LNCaP clone FGC (cell line): ENCODE results near the gene IRX2.

Experiments used
- DNase-seq: peaks from one replicate; pipeline ENCODE4 v3.0.0-alpha.2; 2011; ENCODE audit warnings: low read depth
- H3K4me3 ChIP-seq: 2 replicates; pipeline ENCODE4 v1.5.1; 2011; ENCODE audit warnings: mild to moderate bottlenecking, low read depth, low read length, control low read depth
- TF ChIP-seq, protein P1 (sequence below): IDR thresholded peaks from 2 replicates; pipeline ENCODE4 v1.5.1; 2012; ENCODE audit warnings: mild to moderate bottlenecking; ENCODE audit not compliant: control insufficient read depth, insufficient read depth; ENCODE audit errors: extremely low read depth

Gene IRX2

DNA sequence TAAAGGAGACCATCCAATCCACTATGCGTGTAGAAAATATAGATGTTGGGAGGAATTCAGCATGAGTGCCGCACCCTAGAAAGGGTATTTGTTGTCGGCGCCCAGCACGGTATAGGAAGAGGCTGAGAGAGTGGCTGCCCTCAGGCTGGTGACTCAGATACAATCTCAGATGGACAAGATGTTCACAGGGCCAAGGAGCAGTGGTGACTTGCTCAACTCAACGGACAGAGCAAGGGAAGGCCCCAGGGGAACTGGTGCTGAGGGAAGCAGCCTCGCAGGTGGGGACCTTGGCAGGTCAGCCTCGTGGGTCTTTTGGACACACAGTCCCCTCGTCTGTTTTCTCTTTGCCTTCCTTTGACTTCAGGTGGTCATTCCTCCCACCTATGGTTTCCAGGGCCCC, 28.0 kb upstream of the IRX2 start:
- TF ChIP-seq, protein P1, sequence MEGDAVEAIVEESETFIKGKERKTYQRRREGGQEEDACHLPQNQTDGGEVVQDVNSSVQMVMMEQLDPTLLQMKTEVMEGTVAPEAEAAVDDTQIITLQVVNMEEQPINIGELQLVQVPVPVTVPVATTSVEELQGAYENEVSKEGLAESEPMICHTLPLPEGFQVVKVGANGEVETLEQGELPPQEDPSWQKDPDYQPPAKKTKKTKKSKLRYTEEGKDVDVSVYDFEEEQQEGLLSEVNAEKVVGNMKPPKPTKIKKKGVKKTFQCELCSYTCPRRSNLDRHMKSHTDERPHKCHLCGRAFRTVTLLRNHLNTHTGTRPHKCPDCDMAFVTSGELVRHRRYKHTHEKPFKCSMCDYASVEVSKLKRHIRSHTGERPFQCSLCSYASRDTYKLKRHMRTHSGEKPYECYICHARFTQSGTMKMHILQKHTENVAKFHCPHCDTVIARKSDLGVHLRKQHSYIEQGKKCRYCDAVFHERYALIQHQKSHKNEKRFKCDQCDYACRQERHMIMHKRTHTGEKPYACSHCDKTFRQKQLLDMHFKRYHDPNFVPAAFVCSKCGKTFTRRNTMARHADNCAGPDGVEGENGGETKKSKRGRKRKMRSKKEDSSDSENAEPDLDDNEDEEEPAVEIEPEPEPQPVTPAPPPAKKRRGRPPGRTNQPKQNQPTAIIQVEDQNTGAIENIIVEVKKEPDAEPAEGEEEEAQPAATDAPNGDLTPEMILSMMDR, result no peak
- no peak overlapping the region for H3K4me3 ChIP-seq
- no peak for DNase-seq

DNA sequence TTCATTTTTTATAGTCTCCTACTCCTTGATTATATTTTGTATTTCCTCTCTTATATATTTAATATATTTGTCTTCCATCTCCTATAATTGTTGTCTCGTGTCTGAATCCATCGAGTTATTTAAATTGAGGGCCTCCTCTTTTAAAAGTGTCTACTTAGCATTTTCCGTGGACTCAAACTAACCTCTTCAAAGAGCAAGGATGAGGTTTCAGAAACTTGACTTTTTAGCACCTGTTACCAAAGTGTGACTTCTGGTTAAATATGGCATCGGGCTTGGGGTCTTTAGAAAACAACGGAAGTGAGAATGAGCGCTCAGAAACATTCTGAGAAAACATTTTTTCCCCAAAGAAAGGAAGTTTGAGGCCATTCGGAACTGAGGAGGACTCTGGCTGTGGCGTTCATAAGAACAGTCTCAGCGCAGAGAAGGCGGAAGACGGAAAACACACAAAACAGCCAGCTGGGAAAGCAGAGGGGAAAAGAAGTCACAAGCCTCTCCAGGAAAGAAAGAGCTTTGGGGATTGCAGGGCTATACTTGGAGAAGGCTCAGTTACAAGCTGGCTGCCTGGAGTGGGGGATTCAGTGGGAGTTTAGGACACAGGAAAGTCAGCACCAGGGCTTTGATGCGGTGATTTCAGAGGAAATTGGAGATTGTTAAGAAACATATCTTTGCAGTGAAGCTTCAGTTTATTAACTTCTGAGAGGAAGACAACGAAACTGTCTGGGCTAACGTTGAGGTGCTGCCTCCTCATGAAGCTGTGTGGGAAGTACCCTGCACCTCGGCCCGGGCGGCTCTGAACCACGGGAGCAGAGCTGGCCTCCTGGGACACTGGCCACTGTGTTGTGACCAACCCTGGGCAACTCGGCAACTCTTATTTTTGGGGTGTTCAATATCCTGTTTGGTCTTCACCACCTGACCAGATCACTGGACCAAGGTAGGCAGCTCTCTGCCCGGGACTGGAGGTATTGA, 25.1 kb upstream of the IRX2 start:
- no peak for DNase-seq
- H3K4me3 ChIP-seq, result no peak overlapping the region
- TF ChIP-seq, protein P1, result no peak

DNA sequence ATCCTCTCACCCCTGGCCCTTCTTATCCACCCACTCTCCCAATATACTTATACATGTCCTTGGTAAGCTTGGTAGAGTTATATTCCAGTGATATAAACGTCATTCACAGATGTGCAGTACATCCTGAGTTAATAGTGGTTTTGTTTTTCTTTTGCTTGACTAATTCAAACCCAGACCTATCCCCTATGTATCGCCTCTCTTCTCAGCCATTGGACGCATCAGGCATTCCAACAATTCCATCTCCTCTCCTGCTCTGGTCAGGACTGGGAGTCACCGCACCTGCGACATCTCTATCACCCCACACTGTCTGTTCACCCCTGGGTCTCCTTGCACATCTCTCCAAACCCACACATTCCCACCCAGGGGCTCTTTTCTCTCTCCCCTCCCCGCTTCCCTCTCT, 21.9 kb upstream of the IRX2 start:
- TF ChIP-seq, protein P1, result no peak
- no peak overlapping the region for H3K4me3 ChIP-seq
- DNase-seq, result no peak

DNA sequence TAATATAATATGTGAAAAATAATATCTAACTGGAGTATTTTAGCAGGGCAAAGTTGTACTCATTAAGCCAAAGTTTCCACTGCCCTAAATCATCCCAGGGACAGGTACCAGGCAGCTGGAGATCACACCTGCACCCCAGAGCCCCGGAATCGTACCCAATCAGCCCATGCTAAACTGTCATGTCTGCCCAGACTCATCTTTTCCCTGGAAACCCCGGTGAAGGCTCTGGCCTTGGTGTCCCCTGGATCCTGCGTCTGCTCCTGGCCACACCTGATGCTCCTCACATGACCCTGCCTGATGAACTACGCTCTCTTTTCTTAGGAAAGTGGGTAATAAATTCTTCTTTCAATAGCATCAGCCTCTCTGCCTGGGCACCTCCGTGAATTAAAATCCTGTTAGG, 15.6 kb upstream of the IRX2 start:
- TF ChIP-seq, protein P1, result no peak

DNA sequence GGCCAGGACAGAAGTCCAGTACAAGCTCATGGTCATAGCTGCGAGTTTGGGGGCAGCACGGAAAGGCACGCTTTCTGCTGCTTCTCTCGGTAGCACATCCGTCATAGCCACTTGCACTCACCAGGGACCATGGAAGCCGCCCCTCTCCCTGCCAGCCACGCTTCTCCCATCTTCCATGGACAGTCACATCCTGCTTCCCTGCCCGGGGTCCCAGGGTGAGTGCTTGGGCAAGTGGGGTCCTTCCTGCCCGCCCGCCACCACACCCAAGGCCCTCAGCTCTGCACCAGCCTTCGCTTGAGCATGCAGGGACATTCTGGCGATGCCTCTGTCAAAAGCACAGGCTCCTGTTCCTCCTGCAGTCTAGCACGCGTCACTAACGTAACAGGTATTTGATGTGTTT, 13.1 kb upstream of the IRX2 start:
- DNase-seq, result no peak
- TF ChIP-seq, protein P1, result no peak
- no peak overlapping the region for H3K4me3 ChIP-seq

More for the DNA sequence above, 15.6 kb upstream of the IRX2 start:
- no peak for DNase-seq
- no peak overlapping the region for H3K4me3 ChIP-seq

DNA sequence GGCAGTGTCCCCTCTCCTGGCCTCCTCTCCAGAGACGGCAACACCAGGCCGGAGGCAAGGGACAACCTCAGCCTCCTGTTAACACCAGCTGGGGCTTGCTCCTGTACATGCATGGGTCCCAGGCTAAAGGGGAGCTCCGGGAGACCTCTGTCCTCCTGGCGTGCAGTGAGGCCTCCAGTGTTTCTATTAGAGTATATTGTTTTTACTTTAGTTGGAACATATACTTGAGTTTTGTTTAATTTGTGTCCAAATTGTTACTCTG, 12.0 kb upstream of the IRX2 start:
- DNase-seq, result no peak
- TF ChIP-seq, protein P1, result no peak
- no peak overlapping the region for H3K4me3 ChIP-seq
